Measurements from ENCODE around the gene SCN2B. TPM values are rescaled to one million over a fixed set of nuclear protein-coding genes. Genes with fewer than 3 reads are reported as not detected.
A peak's percentile ranks its signal among the peaks of the same experiment; 100 is the strongest.

Gene SCN2B
- total and polyA plus RNA-seq, 2 of the 13 experiments (the other 11 are each of a cell fraction or from before 2014, with no cell fraction given): 0.01 to 0.02 TPM

DNA sequence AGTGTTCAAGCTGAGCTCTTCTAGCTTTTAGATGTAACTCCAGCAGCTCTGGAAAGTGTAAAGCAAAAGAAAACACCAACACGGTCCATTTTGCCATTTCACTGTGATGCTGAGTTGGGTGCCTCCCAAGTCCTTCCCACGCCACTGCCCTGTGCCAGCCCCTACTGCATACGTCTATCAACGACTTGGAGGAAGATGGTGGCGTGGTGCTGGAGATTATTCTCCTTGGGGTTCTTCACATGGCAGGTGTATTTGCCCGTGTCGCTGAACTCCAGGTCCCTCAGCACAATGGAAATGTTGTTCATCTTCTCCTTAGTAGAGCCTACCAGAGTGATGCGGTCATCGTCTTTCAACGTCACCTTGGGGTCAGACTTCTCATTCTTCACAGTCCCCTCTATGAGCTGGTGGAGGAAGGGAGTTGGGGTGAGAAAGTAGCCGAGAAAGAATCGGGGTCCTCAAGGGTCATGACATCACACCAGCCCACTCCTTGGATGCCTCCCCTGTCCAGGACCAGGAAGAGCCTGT, 32.7 kb downstream of the SCN2B start:
- POLR2A ChIA-PET: no interaction called here
- Histone ChIP-seq H3K4me2 (ENCODE audit: low read depth, low read length) (no peak overlapping the region), H3K36me3 (replicated peaks in 1 of 2; ENCODE audit: control insufficient read depth in 1 of 2, insufficient read depth in 2 of 2, low read length in 2 of 2) (no peaks in the 10 kb centered on the region), H3K27me3 (ENCODE audit: control insufficient read depth in 1 of 2, insufficient read depth in 2 of 2, low read length in 2 of 2) (peaks cover 2 to 40% of the 10 kb centered on the region in 2 experiments; a peak in 4 of 5 replicates), H3K4me3 (replicated peaks in 1 of 3; ENCODE audit: insufficient read depth in 1 of 3, low read depth in 2 of 3, low read length in 3 of 3) (no peak overlapping the region), H3K9ac (ENCODE audit: insufficient read depth, low read depth, low read length) (no peak overlapping the region), H3K9me3 (ENCODE audit: low read length) (no peaks in the 10 kb centered on the region), H2AFZ (ENCODE audit: low read length) (no peak overlapping the region), H3K4me1 (ENCODE audit: insufficient read depth, low read length) (peaks cover 18% of the 10 kb centered on the region; the same call in 1 of the 2 replicates), H3K79me2 (ENCODE audit: insufficient read depth, low read length) (no peaks in the 10 kb centered on the region), H3K27ac (ENCODE audit: extremely low read length, insufficient read depth, low read length) (no peak overlapping the region), H4K20me1 (ENCODE audit: insufficient read depth, low read length) (no peaks in the 10 kb centered on the region)
- FAIRE-seq (no peak), ATAC-seq (no peak), DNase-seq (ENCODE audit: low spot score) (no peak)
- CTCF ChIA-PET (ENCODE audit: low intra/inter-chr PET ratio, low total read pairs): interaction anchor here (1.9 kb wide), 1 partner anchor 27 kb away, joined by 14 read pairs; no protein-coding TSS in a partner anchor
- in situ Hi-C loops (cut with HindIII; ENCODE audit: extremely low pct_ligation_motif_present, low pct_unique_long_range_greater_than_20kb): loop anchor here (25.0 kb wide), 1 partner anchor 344 kb away; no protein-coding TSS in a partner anchor
- TF ChIP-seq GATAD2A (CRISPR knock-in tag; IDR thresholded peaks at IDR 0.05) (no peak), CREB1 (IDR thresholded peaks at IDR 0.05) (peak; percentile 12; the same call in 1 of the 2 replicates), CREB1 (CRISPR knock-in tag; IDR thresholded peaks at IDR 0.05) (no peak)
- BruUV-seq (replicated peaks): no TSS peak
- intact Hi-C loops (cut with micrococcal nuclease; ENCODE audit: unreplicated experiment): no loop called here
- 20% methylated on average over 12 of the region's 12 CpGs for WGBS (ENCODE audit: low lambda C conversion rate)

DNA sequence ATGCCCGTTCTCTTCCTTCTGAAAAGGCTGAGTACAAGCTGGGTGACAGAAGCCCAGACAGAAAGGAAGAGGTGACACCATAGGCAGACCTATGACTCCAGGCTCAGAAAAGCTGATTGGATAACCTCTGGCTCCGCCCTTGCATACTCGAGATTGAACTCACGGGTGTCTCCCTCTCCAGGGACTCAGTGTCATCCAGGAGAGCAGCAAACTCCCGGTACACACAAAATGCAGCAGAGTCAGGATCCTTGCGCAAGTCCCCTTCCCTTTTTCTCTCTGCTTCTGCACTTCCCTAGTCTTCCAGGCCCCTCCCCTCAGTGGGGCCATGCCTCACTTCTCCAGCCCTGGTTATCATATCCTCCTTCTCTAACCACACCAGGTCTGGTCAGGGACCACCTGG, 33.6 kb downstream of the SCN2B start:
- TF ChIP-seq SATB2 (CRISPR knock-in tag; IDR thresholded peaks at IDR 0.05) (no peak), ZNF20 (CRISPR knock-in tag; IDR thresholded peaks at IDR 0.05) (no peak), HOXA5 (CRISPR knock-in tag; IDR thresholded peaks at IDR 0.05) (no peak), TCF7L2 (IDR thresholded peaks at IDR 0.05; ENCODE audit: low read depth, low read length) (no peak), CEBPB (IDR thresholded peaks at IDR 0.05; ENCODE audit: borderline replicate concordance, low read depth, low read length) (peak; percentile 26; the same call in 1 of the 2 replicates), SMARCC2 (IDR thresholded peaks at IDR 0.05) (no peak), ZNF713 (CRISPR knock-in tag; IDR thresholded peaks at IDR 0.05) (no peak)
- CTCF ChIA-PET (ENCODE audit: low intra/inter-chr PET ratio, low total read pairs): no interaction called here
- ATAC-seq: no peak
- Histone ChIP-seq H3K36me3 (replicated peaks in 1 of 2; ENCODE audit: control insufficient read depth in 1 of 2, insufficient read depth in 2 of 2, low read length in 2 of 2) (no peaks in the 10 kb centered on the region), H3K79me2 (ENCODE audit: insufficient read depth, low read length) (no peaks in the 10 kb centered on the region), H3K4me1 (ENCODE audit: insufficient read depth, low read length) (peaks cover 11% of the 10 kb centered on the region; the same call in 1 of the 2 replicates), H3K9ac (ENCODE audit: insufficient read depth, low read depth, low read length) (no peak overlapping the region), H4K20me1 (ENCODE audit: insufficient read depth, low read length) (no peaks in the 10 kb centered on the region), H3K27ac (ENCODE audit: extremely low read length, insufficient read depth, low read length) (no peak overlapping the region), H3K9me3 (ENCODE audit: low read length) (no peaks in the 10 kb centered on the region), H3K4me2 (ENCODE audit: low read depth, low read length) (no peak overlapping the region), H3K27me3 (ENCODE audit: control insufficient read depth in 1 of 2, insufficient read depth in 2 of 2, low read length in 2 of 2) (peaks cover 4 to 43% of the 10 kb centered on the region in 2 experiments; a peak in 4 of 5 replicates), H2AFZ (ENCODE audit: low read length) (no peak overlapping the region), H3K4me3 (replicated peaks in 1 of 3; ENCODE audit: insufficient read depth in 1 of 3, low read depth in 2 of 3, low read length in 3 of 3) (no peak overlapping the region)
- DNase-seq (ENCODE audit: low spot score): no peak
- in situ Hi-C loops (cut with HindIII; ENCODE audit: extremely low pct_ligation_motif_present, low pct_unique_long_range_greater_than_20kb) (loop anchor here (25.0 kb wide), 1 partner anchor 344 kb away; no protein-coding TSS in a partner anchor), intact Hi-C loops (cut with micrococcal nuclease; ENCODE audit: unreplicated experiment) (no loop called here)
- no peak for FAIRE-seq
- no TSS peak for BruUV-seq (replicated peaks)
- POLR2A ChIA-PET: no interaction called here
- WGBS (ENCODE audit: low lambda C conversion rate): 17% methylated on average over 3 of the region's 6 CpGs
